Measurements from ENCODE around the gene TBC1D25. TPM values are rescaled to one million over a fixed set of nuclear protein-coding genes. Genes with fewer than 3 reads are reported as not detected.

The TBC1D25 gene
- total and polyA plus RNA-seq, 2 of the 4 experiments (the other 2 are of a cell fraction) = 11.3 to 15.9 TPM

- no peaks in the 10 kb centered on the region for H4K20me1 ChIP-seq (ENCODE audit: insufficient read depth, low read length)
- 83% methylated on average over 9 of the region's 20 CpGs; no CpG with 5 or more reads in 1 of the 2 experiments for WGBS, 2 experiments (ENCODE audit: extremely low coverage in 2 of 2, insufficient read length in 1 of 2)
- no peak for TF ChIP-seq NFE2L2 (IDR thresholded peaks at IDR 0.05; ENCODE audit: low read depth, low read length)
- TF ChIP-seq CHD1 (IDR thresholded peaks at IDR 0.05; ENCODE audit: low read depth, low read length) = no peak
- no peak for TF ChIP-seq FOS (IDR thresholded peaks at IDR 0.05; ENCODE audit: low read depth, low read length)
- no peak for TF ChIP-seq SMC3 (IDR thresholded peaks at IDR 0.05; ENCODE audit: low read depth, low read length)
- TF ChIP-seq, protein P1, sequence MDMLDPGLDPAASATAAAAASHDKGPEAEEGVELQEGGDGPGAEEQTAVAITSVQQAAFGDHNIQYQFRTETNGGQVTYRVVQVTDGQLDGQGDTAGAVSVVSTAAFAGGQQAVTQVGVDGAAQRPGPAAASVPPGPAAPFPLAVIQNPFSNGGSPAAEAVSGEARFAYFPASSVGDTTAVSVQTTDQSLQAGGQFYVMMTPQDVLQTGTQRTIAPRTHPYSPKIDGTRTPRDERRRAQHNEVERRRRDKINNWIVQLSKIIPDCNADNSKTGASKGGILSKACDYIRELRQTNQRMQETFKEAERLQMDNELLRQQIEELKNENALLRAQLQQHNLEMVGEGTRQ (IDR thresholded peaks at IDR 0.05; ENCODE audit: low read depth, low read length) = no peak
- no peak for TF ChIP-seq MXI1 (IDR thresholded peaks at IDR 0.05; ENCODE audit: borderline replicate concordance, low read depth, low read length)
- TF ChIP-seq RAD21 (IDR thresholded peaks at IDR 0.05; ENCODE audit: low read length) = no peak
- TF ChIP-seq POLR2A (IDR thresholded peaks at IDR 0.05; ENCODE audit: low read depth, low read length) = no peak
- no peak for TF ChIP-seq BHLHE40 (IDR thresholded peaks at IDR 0.05; ENCODE audit: low read depth, low read length)
- H3K18ac ChIP-seq (ENCODE audit: low read depth, low read length) = no peak overlapping the region
- no TSS peak for BruUV-seq (replicated peaks)
- no peak overlapping the region for H3K4me2 ChIP-seq (ENCODE audit: low read depth, low read length)
- no peak overlapping the region for H4K8ac ChIP-seq (ENCODE audit: low read depth in 2 of 2, low read length in 2 of 2)
- H2AFZ ChIP-seq (replicated peaks; ENCODE audit: low read length, poor library complexity) = no peak overlapping the region
- dilution Hi-C loops (cut with HindIII; ENCODE audit: low sequenced_read_pairs, unreplicated experiment) = no loop called here
- no peak overlapping the region for H3K9ac ChIP-seq (ENCODE audit: low read depth, low read length)
- no peak overlapping the region for H4K5ac ChIP-seq (ENCODE audit: low read depth, low read length)
- H3K79me1 ChIP-seq (ENCODE audit: low read depth in 1 of 2, low read length in 2 of 2) = peaks cover 3 to 10% of the 10 kb centered on the region in 2 experiments; a peak in 2 of 4 replicates
- no peak for DNase-seq
- intact Hi-C loops (cut with micrococcal nuclease) = no loop called here
- no peak overlapping the region for H3K23ac ChIP-seq (ENCODE audit: low read depth, low read length)
- no peaks in the 10 kb centered on the region for H3K27me3 ChIP-seq (ENCODE audit: control insufficient read depth, insufficient read depth, low read length)
- in situ Hi-C loops (cut with MboI; ENCODE audit: low sequenced_read_pairs) = no loop called here
- H2AK5ac ChIP-seq (ENCODE audit: low read depth, low read length) = no peak overlapping the region
- H3K36me3 ChIP-seq (ENCODE audit: control insufficient read depth, insufficient read depth, low read length) = peaks cover 21% of the 10 kb centered on the region; the same call in 1 of the 2 replicates
- H4K91ac ChIP-seq (ENCODE audit: insufficient read depth, low read depth, low read length) = no peak overlapping the region
- no peak overlapping the region for H3K4me3 ChIP-seq (ENCODE audit: insufficient read depth, low read depth, low read length)
- POLR2A ChIA-PET (ENCODE audit: unreplicated experiment) = no interaction called here
- H3K4me1 ChIP-seq (ENCODE audit: control insufficient read depth, insufficient read depth, low read length) = 0 out of 2 replicates have a peak, but pooled peaks cover 1% of the 10 kb centered on the region
- H2BK20ac ChIP-seq (ENCODE audit: low read depth, low read length) = no peak overlapping the region
- no peak overlapping the region for H2BK120ac ChIP-seq (ENCODE audit: low read depth, low read length)
- H3K9me1 ChIP-seq (ENCODE audit: insufficient read depth, low read length) = no peaks in the 10 kb centered on the region
- H3K14ac ChIP-seq (replicated peaks; ENCODE audit: low read depth, low read length) = no peak overlapping the region
- ATAC-seq (ENCODE audit: low read depth) = no peak
- no peak overlapping the region for H3K27ac ChIP-seq (ENCODE audit: insufficient read depth, low read length)
- no peak overlapping the region for H2BK15ac ChIP-seq (ENCODE audit: low read depth, low read length)
- H2BK5ac ChIP-seq (ENCODE audit: low read depth, low read length, poor library complexity, severe bottlenecking) = no peak overlapping the region
- CTCF ChIA-PET = no interaction called here
- H3K56ac ChIP-seq (ENCODE audit: extremely low read depth, insufficient read depth, low read length) = no peak overlapping the region
- no peak overlapping the region for H2AK9ac ChIP-seq (replicated peaks; ENCODE audit: low read depth, low read length, poor library complexity)
- H3K9me3 ChIP-seq (ENCODE audit: control insufficient read depth, insufficient read depth, low read length) = no peaks in the 10 kb centered on the region
- H3K4ac ChIP-seq (ENCODE audit: low read depth, low read length) = no peak overlapping the region
Observed at GRCh38 chrX:48599341-48599740, 59.8 kb downstream of the TBC1D25 start.

Data from IMR-90 (cell line).